Measurements from ENCODE around the gene NUDT10.
A peak's percentile ranks its signal among the peaks of the same experiment; 100 is the strongest.
"Not testable (repeated sequence)": the region's sequence is repeated elsewhere in the genome, so short reads cannot be mapped to it uniquely, and the experiment has no call there.

Gene NUDT10
- total RNA-seq = 0 to 0.24 reads per million in 2 donors

GRCh38 chrX:51332188-51332942 is at the start of gene NUDT10:
Gene NUDT10, plus strand, starts transcription at chrX:51332822. Its CDS starts 144 bp downstream, at chrX:51332966.
- DNase-seq = peak; percentile 3

- DNase-seq = no peak
These were observed 40.2 kb upstream of the NUDT10 start for GRCh38 chrX:51292421-51292820.

DNA sequence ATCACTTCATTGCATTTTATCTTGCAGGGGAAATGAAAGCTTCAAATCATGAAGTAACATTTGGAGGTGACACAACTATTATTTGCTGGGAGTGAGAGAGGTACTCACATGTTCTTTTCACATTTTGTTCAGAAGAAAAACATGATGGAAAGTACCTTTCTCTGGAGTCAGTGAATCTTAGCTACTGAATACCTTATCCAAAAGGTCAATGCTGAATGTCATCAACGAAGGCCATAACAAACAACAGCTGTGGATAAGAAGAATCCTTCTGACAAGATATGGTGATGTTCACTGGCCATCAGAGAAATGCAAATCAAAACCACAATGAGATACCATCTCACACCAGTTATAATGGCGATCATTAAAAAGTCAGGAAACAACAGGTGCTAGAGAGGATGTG is 36.5 kb upstream of the NUDT10 start:
- DNase-seq = no peak

DNA sequence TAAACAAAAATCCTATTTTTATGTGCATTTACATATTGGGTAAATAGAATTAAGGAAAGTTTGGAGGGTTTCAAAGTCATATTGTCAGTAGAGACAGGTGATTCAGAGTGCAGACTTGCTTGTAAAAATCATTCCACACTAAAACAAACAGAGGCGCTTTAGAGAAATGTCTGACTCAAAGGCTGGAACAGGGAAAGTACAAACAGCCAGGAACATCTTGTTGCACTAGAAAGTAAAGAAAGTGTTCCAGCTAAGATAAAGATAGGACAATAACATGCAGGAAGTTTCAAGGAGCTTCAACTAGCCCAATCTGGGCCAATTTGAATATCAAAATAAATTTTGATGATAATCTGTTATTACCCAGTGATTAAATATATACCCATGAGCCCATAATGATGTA is 16.4 kb upstream of the NUDT10 start:
- DNase-seq = no peak

DNA sequence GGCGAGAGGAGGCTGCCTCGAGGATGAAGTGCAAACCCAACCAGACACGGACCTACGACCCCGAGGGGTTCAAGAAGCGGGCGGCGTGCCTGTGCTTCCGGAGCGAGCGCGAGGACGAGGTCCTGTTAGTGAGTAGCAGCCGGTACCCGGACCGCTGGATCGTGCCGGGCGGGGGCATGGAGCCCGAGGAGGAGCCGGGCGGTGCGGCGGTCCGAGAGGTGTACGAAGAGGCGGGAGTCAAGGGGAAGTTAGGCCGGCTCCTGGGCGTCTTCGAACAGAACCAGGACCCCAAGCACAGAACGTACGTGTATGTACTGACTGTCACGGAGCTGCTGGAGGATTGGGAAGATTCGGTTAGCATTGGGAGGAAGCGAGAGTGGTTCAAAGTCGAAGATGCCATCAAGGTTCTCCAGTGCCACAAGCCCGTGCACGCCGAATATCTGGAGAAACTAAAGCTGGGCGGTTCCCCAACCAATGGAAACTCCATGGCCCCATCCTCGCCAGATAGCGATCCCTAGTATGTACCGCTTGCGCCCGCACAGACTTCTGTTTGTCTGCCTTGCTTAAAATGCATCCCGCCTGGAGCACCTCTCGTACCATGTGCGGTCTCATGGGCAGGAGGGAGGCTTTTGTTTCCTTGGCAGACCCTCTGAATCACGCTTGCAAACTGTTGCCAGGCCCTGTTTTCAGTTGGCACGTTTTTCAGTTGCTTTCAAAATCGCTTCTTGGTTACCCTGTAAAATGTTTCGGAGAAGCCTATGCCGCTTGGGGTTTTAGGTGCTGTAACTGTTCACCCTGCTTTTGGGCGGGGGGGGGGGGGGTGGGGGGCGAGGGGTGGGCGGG is 542 bp downstream of the NUDT10 start:
- not testable (repeated sequence) for DNase-seq

DNA sequence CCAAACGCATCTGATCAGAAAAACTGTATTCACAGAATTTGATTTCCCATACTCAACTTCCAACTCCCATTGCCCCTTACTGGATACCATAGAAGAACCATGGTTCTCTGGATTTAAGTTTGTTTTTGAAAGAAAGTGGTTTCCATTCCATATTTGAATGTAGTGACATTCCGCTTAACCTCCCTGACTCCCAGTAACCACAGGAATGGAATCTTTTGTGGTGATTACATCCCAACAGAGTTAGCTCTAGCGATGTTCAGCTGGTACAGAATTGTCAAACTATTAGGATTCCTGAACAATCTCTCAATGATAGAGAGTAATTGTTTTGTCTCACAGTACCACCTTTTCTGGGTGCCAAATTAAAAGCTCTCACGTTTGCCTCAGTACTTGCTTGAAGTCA is 1.7 kb downstream of the NUDT10 start:
- no peak for DNase-seq

- DNase-seq = no peak
These were observed 4.0 kb downstream of the NUDT10 start for GRCh38 chrX:51336584-51336983.

DNA sequence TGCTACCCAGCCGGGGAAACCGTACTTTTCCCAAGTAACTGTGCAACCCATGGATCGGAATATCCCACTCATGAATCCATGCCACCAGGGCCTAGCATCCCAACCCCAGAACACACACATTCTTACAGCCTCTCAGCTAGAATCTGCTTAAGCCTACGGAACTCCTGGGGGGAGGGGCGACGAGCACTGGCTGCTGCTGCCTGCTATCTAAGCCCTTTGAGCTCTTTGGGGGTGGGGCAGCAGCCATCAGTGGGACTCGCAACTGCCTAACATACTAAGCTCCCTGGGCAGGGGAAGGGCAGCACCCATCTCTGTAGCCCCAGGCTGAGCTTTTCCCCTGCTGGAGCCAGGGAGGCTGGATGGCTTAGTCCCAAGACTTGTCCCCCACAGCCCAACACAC is 28.6 kb downstream of the NUDT10 start:
- no peak for DNase-seq

DNA sequence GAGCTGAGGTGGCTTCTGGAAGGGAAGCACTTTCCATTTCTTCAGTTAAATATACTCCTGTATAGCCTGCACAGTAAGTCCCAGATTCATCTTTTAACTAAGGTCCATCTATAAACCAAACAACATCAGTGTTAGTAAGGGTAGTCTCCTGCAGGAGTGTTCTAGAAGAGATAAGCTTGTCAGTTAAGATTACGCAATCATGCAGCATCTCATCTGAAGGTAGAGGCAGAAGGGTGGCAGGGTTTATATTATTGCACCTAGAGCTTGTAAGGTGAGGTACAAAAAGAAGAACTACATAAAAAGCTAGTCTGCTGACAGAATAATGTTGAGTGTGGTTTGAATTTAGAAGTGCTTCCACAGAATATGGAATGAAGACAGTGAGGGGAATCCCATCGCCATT is 44.0 kb downstream of the NUDT10 start:
- no peak for DNase-seq
